ENCODE data around the gene ART3. TPM values are rescaled to one million over a fixed set of nuclear protein-coding genes. Genes with fewer than 3 reads are reported as not detected.

Gene ART3
- total RNA-seq, 1 donor from 2014 or later, result not detected

DNA sequence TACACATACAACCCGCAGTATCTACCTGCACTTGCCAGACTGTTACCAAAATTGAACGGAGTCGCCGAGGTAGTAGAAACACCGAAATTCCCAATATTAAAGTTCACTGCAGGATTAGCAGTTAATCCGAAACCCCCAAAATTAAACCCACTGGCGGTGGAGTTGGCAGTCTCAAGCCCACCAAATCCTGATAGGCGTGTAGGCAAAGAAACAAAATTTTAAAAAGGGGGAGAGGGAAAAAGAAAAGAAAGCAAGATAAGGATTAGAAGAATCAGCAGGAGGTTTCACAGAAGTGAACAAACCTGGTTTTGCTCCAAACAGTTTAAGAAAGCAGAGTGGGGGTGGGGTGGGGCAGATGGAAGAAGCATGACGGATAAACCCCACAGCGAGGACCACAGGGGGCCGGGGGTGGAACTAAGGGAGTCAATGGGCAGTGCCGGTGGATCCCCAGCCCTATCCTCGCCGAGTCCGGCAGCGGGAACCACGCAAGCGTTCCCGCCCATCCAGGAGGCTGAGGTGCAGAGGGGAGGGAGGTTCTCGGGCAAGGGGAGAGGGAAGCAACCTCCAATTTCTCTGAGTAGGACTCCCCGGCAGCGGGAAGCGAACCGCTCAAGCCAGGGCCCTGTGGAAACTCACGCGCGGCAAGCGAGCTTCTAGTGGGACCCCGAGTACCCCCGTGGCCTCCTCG lies 73.1 kb downstream of the ART3 start:
- DNase-seq (ENCODE audit: low read depth in 2 of 2), result peak; percentile 54 to 86

DNA sequence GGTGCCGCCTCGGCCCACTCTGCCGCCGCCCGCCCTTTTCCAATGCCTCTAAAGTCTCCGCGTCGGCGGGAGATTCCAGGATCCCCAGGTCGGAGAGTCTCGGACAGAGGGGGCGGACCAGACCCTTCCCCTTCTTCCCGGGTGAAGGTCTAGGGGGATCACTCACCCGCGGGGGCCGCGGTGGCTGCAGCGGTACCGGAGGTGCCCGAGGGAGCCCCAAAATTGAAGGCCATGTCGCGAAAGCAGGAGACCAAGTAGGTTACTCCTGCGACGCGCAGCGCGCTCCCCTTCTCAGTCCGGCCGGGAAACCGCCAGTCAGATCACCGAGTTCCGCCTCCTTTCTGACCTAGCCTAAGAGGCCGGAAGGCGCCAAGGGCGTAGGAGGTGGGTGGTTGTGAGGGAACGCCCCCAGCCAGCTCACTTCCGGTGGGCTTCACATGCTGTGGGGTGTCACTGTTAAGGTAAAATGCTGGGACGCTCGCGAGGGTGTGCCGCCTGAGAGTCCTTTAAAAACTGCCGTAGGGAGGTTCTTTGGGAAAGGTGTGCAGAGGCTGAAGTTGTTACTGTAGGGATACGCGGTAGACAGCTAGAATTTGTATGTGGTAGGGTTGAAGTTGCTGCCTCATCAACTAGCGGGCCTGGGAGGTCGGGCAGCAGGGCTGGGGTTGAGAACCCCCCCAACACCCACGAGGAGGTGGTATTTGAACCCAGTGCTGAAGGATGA lies 73.8 kb downstream of the ART3 start, which contains the start of gene NUP54:
NUP54 (minus strand) TSS at position 256 of the 724 bp plus-strand sequence; CDS start at position 233, 23 bp downstream.
- peak; percentile 90 to 96 for DNase-seq (ENCODE audit: low read depth in 2 of 2)

DNA sequence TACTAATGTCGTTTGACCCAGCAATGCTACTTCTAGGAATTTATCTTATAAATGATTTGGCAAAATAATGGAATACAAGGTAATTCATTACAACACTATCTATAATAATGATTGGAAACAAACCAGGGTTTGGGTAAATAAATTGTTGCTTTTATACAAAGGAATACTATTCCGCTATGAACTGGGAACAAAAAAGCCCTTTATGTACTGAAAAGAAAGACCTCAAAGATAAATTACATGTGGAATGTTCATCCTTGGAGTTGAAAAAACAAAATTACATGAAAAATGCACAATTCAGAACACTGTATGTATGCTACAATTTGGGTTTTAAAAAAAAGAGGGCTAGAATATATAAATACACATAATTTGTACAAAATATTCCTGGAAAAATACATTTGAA lies 78.8 kb downstream of the ART3 start:
- no peak for DNase-seq (ENCODE audit: low read depth in 2 of 2)

DNA sequence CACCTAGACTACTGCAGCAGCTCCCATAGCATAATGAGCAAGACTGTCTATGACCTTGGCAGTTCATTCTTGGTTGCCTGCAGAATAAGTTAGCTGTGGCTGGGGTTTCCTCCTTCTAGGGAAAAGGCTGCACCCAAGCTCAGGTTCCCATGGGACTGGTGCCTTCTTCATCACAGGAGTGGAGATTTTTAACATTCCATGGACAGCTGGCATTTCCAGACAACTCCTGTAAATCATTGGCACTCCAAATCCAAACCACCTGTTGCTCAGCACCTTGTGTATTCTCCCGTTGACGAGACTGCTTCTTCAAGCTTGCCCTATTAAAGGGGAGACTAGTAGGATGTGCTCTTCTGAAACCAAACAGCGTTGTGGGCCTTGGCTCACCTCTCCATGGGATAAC lies 81.5 kb downstream of the ART3 start:
- DNase-seq (ENCODE audit: low read depth in 2 of 2), result no peak

DNA sequence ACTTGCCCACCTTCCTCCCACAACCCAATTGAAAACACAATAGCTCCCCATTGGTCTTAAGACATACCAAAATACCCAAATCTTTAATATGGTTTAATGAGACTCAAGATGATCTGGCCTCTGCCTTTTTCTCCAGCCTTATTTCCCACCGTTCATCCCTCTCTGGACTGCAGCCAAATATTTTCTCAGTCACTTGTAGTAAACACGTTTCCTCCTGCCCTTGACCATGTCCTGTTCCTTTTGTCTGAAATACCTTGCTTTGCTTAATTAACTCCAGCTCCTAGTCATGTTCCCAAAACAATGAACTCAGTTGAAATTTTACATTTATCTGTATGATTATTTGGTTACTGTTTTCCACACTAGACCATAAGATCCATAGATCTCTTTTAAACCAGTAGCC lies 82.1 kb downstream of the ART3 start:
- DNase-seq (ENCODE audit: low read depth in 2 of 2), result peak in 1 of 2 donors; percentile 75

DNA sequence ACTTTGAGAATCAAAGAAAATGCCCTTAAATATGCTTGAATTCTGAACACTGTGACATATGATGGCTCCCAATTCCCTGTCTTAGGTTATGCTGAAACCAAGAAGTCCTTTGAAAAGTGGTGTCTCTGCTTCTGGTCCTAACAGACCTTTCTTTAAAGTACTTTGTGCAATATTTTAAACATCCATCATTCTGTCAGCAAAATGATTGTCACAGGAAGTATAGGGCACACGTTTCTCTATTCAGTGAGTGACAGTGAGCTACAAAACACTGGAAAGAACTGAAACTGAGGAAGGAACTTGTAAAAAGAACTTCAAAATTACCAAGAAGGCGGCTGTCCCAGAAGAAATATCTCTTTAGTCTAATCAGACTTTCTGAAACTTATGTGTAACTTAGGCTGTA lies 85.8 kb downstream of the ART3 start:
- no peak for DNase-seq (ENCODE audit: low read depth in 2 of 2)

Other genes starting within 250 kb of the ART3 start
- under 0.01 TPM in 1 of 2 replicates, not detected in the other for gene PPEF2, start 172.3 kb upstream of the ART3 start, total RNA-seq
- 21.1 and 26.3 TPM in 2 replicates for gene NAAA, start 133.7 kb upstream of the ART3 start, total RNA-seq
- gene SDAD1, start 83.8 kb upstream of the ART3 start, total RNA-seq, result 16.8 and 23.5 TPM in 2 replicates
- not detected in 2 replicates for gene CXCL9, start 67.2 kb upstream of the ART3 start, total RNA-seq
- gene CXCL10, start 51.2 kb upstream of the ART3 start, total RNA-seq, result 0.13 and 0.25 TPM in 2 replicates
- 0.26 and 0.51 TPM in 2 replicates for gene CXCL11, start 38.6 kb upstream of the ART3 start, total RNA-seq
- 43.4 and 51.9 TPM in 2 replicates for gene NUP54, start 73.7 kb downstream of the ART3 start, total RNA-seq
- gene SCARB2, start 139.1 kb downstream of the ART3 start, total RNA-seq, result 156 and 183 TPM in 2 replicates
- gene FAM47E, start 177.0 kb downstream of the ART3 start, total RNA-seq, result 0.13 and 0.26 TPM in 2 replicates
- gene STBD1, start 232.0 kb downstream of the ART3 start, total RNA-seq, result 0.89 and 1.9 TPM in 2 replicates

Measured in dermis microvascular lymphatic vessel endothelial cell (primary cell).